ENCODE measurements around the gene ADISSP. TPM values are rescaled to one million over a fixed set of nuclear protein-coding genes. Genes with fewer than 3 reads are reported as not detected.

The ADISSP gene
- total and polyA plus RNA-seq, 2 donors (not counting 3 experiments of a cell fraction or from before 2014, with no cell fraction given): 55.0 to 67.5 TPM

DNA sequence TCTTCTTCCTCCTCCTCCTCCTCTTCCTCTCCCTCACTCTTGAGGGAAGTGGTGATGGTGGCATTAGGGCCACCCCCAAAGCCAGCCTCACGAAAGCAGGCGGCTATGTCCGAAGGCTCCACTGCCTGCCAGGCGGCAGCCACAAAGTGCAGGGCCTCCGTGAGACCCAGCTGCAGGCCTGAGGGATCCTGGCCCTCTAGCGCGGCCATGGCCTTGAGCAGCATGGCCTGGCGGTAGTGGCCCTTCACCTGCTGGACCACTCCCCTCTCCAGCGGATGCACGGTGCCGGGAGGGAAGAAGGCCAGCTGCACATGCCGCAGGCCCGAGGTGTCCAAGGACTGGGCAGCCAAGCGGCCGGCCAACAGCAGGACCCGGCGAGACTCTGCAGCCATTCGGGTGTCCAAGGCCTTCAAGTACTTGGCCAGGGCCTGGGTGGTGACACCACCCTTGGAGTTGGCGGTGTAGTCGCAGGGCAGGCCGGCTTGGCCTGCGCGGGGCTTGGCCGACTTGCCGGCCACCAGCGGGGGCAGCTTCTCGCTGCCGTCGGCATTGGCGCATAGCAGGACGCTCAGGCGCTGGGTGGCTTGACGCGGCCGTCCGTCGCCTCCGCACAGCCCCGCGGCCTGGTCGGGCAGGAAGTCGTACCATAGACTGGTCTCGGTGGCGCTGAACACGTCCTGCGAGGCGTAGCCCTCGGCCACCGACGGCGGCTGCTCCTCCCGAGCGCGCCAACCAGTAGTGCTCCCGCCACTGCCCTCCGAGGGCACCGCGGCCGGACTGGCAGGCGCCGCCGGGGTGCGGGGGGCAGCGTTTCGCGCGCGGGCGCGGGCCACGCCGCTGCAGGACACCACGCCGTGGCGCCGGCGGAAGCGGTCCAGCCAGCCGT lies 17.9 kb upstream of the ADISSP start:
- H3K4me3 ChIP-seq (replicated peaks in 1 of 3; ENCODE audit: insufficient read depth in 1 of 3, low read depth in 1 of 3, low read length in 3 of 3): peak overlapping the region; percentile 1 to 62 (median 30)
- peak overlapping the region; percentile 0 for H3K27ac ChIP-seq (ENCODE audit: insufficient read depth, low read depth, low read length)
- dilution Hi-C loops (cut with MboI; ENCODE audit: extremely low pct_ligation_motif_present, low sequenced_read_pairs): no loop called here
- no peaks in the 10 kb centered on the region for H3K27me3 ChIP-seq (ENCODE audit: control insufficient read depth in 2 of 2, insufficient read depth in 2 of 2, low read length in 2 of 2)
- peak; percentile 24 for DNase-seq (ENCODE audit: low read depth, low spot score)
- H4K20me1 ChIP-seq (replicated peaks; ENCODE audit: control insufficient read depth, extremely low read depth, insufficient read depth, low read length): no peaks in the 10 kb centered on the region
- BruUV-seq (replicated peaks): no TSS peak
- H3K4me1 ChIP-seq (ENCODE audit: control insufficient read depth, extremely low read depth, insufficient read depth, low read length): peaks cover 22% of the 10 kb centered on the region
- CTCF ChIA-PET: interaction anchor here (0.6 to 7.6 kb wide), 21 partner anchors 8 to 286 kb away, joined by 3 to 214 read pairs (median 4); partner anchors contain the start of genes ADISSP and AP5S1
- intact Hi-C loops (cut with micrococcal nuclease): loop anchor here (1.0 kb wide), 2 partner anchors 35 to 70 kb away; partner anchors contain the start of gene AP5S1
- no peak overlapping the region for H2AFZ ChIP-seq (ENCODE audit: low read depth, low read length)
- TF ChIP-seq, protein P1, sequence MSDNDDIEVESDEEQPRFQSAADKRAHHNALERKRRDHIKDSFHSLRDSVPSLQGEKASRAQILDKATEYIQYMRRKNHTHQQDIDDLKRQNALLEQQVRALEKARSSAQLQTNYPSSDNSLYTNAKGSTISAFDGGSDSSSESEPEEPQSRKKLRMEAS (IDR thresholded peaks at IDR 0.05; ENCODE audit: insufficient read depth, insufficient read length): no peak
- TF ChIP-seq, protein P2, sequence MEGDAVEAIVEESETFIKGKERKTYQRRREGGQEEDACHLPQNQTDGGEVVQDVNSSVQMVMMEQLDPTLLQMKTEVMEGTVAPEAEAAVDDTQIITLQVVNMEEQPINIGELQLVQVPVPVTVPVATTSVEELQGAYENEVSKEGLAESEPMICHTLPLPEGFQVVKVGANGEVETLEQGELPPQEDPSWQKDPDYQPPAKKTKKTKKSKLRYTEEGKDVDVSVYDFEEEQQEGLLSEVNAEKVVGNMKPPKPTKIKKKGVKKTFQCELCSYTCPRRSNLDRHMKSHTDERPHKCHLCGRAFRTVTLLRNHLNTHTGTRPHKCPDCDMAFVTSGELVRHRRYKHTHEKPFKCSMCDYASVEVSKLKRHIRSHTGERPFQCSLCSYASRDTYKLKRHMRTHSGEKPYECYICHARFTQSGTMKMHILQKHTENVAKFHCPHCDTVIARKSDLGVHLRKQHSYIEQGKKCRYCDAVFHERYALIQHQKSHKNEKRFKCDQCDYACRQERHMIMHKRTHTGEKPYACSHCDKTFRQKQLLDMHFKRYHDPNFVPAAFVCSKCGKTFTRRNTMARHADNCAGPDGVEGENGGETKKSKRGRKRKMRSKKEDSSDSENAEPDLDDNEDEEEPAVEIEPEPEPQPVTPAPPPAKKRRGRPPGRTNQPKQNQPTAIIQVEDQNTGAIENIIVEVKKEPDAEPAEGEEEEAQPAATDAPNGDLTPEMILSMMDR (IDR thresholded peaks at IDR 0.05; ENCODE audit: extremely low read depth in 1 of 2, insufficient read depth in 1 of 2, low read depth in 1 of 2, low read length in 2 of 2): peak in 1 of 2 donors; percentile 3
- TF ChIP-seq POLR2AphosphoS5 (IDR thresholded peaks at IDR 0.05; ENCODE audit: insufficient read depth, low read depth, low read length): peak; percentile 36
- FAIRE-seq: no peak
- H3K79me2 ChIP-seq (ENCODE audit: control insufficient read depth, insufficient read depth, low read length): peaks cover 31% of the 10 kb centered on the region
- POLR2A ChIA-PET: interaction anchor here (1.0 kb wide), 1 partner anchor 18 kb away, joined by 4 read pairs; the partner anchor contains the start of gene ADISSP
- peaks cover 0 to 5% of the 10 kb centered on the region in 2 experiments for H3K36me3 ChIP-seq (ENCODE audit: control insufficient read depth in 2 of 2, extremely low read depth in 1 of 2, insufficient read depth in 2 of 2, low read length in 2 of 2)
- H3K9me3 ChIP-seq (replicated peaks; ENCODE audit: control insufficient read depth, insufficient read depth, low read length): no peaks in the 10 kb centered on the region
- peak overlapping the region; percentile 66 for H3K4me2 ChIP-seq (ENCODE audit: insufficient read depth, low read length)
- no peaks in the 10 kb centered on the region for H3K9me1 ChIP-seq (replicated peaks; ENCODE audit: control insufficient read depth, extremely low read depth, insufficient read depth, low read length)
- H3K9ac ChIP-seq (replicated peaks; ENCODE audit: extremely low read depth, insufficient read depth, low read length): peak overlapping the region; percentile 44

Data from endothelial cell of umbilical vein (primary cell).